ENCODE data around the gene ARHGEF39. TPM values are rescaled to one million over a fixed set of nuclear protein-coding genes. Genes with fewer than 3 reads are reported as not detected.
"Not testable (repeated sequence)": the region's sequence is repeated elsewhere in the genome, so short reads cannot be mapped to it uniquely, and the experiment has no call there.

The ARHGEF39 gene
- total and polyA plus RNA-seq, 2 donors from 2014 or later, result 0.17 to 0.72 TPM

- H3K9me3 ChIP-seq (ENCODE audit: control insufficient read depth in 2 of 3, insufficient read depth in 1 of 3, low read length in 3 of 3); H3K27me3 ChIP-seq (ENCODE audit: control insufficient read depth, insufficient read depth, low read length); H3K4me3 ChIP-seq (ENCODE audit: low read length in 3 of 3); H3K9ac ChIP-seq (ENCODE audit: low read length in 3 of 3); H3K27ac ChIP-seq (ENCODE audit: low read depth in 2 of 2, low read length in 2 of 2); H3K4me1 ChIP-seq (ENCODE audit: control insufficient read depth in 2 of 3, insufficient read depth in 2 of 3, low read depth in 1 of 3, low read length in 3 of 3); intact Hi-C loops (cut with DNase I); FAIRE-seq; DNase-seq; H3K36me3 ChIP-seq (ENCODE audit: control insufficient read depth in 2 of 3, insufficient read depth in 3 of 3, low read length in 3 of 3): not testable (repeated sequence)
Observed at GRCh38 chr9:35636877-35637246, 28.1 kb downstream of the ARHGEF39 start.

DNA sequence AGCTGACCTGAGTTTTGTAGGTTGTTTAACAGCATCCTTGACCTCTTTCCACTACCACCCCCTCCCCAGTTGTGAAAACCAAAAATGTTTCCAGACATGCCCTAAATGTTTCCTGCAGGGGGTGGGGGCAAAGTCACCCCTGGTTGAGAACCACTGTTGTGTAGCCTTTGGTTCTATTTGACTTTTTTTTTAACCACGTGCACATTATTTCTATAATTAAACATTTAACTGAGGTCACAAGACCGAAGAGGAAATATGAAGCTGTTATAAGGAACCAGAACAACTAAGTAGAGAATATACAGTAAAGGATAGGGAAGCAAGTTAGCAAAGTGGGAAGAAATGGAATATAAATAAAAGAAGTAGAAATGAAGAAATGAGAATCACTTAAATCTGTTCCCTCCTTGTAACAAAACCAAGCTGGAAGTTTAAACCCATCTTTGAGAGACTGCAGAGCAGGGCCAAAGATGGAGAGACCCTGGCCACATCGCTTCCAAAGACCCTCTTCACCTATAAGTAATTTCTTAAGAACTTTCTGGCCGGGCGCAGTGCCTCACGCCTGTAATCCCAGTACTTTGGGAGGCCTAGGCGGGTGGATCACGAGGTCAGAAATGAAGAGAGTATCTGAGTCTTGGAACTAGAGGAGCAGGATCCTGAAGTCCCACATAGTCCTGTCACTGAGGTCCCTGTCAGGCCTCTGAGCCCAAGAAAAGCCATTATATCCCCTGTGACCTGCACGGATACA is 28.7 kb downstream of the ARHGEF39 start:
- Histone ChIP-seq H3K9ac (ENCODE audit: low read length in 3 of 3) (no peak overlapping the region), H3K27ac (ENCODE audit: low read depth in 2 of 2, low read length in 2 of 2) (no peak overlapping the region), H3K4me3 (ENCODE audit: low read length in 3 of 3) (no peak overlapping the region), H3K27me3 (ENCODE audit: control insufficient read depth, insufficient read depth, low read length) (no peaks in the 10 kb centered on the region), H3K4me1 (ENCODE audit: control insufficient read depth in 2 of 3, insufficient read depth in 2 of 3, low read depth in 1 of 3, low read length in 3 of 3) (peaks cover 0 to 8% (median 0%) of the 10 kb centered on the region in 3 donors), H3K9me3 (ENCODE audit: control insufficient read depth in 2 of 3, insufficient read depth in 1 of 3, low read length in 3 of 3) (no peaks in the 10 kb centered on the region), H3K36me3 (ENCODE audit: control insufficient read depth in 2 of 3, insufficient read depth in 3 of 3, low read length in 3 of 3) (no peaks in the 10 kb centered on the region)
- TF ChIP-seq, protein P1, sequence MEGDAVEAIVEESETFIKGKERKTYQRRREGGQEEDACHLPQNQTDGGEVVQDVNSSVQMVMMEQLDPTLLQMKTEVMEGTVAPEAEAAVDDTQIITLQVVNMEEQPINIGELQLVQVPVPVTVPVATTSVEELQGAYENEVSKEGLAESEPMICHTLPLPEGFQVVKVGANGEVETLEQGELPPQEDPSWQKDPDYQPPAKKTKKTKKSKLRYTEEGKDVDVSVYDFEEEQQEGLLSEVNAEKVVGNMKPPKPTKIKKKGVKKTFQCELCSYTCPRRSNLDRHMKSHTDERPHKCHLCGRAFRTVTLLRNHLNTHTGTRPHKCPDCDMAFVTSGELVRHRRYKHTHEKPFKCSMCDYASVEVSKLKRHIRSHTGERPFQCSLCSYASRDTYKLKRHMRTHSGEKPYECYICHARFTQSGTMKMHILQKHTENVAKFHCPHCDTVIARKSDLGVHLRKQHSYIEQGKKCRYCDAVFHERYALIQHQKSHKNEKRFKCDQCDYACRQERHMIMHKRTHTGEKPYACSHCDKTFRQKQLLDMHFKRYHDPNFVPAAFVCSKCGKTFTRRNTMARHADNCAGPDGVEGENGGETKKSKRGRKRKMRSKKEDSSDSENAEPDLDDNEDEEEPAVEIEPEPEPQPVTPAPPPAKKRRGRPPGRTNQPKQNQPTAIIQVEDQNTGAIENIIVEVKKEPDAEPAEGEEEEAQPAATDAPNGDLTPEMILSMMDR (IDR thresholded peaks at IDR 0.05; ENCODE audit: borderline replicate concordance, extremely low read depth, insufficient read depth), result no peak
- no peak for DNase-seq
- intact Hi-C loops (cut with DNase I), result no loop called here
- FAIRE-seq, result no peak

GRCh38 chr9:35635730-35636129 is 29.3 kb downstream of the ARHGEF39 start:
- Histone ChIP-seq H3K36me3 (ENCODE audit: control insufficient read depth in 2 of 3, insufficient read depth in 3 of 3, low read length in 3 of 3) (no peaks in the 10 kb centered on the region), H3K27me3 (ENCODE audit: control insufficient read depth, insufficient read depth, low read length) (no peaks in the 10 kb centered on the region), H3K27ac (ENCODE audit: low read depth in 2 of 2, low read length in 2 of 2) (no peak overlapping the region), H3K9ac (ENCODE audit: low read length in 3 of 3) (no peak overlapping the region), H3K9me3 (ENCODE audit: control insufficient read depth in 2 of 3, insufficient read depth in 1 of 3, low read length in 3 of 3) (no peaks in the 10 kb centered on the region), H3K4me1 (ENCODE audit: control insufficient read depth in 2 of 3, insufficient read depth in 2 of 3, low read depth in 1 of 3, low read length in 3 of 3) (peaks cover 0 to 8% (median 0%) of the 10 kb centered on the region in 3 donors), H3K4me3 (ENCODE audit: low read length in 3 of 3) (no peak overlapping the region)
- TF ChIP-seq, protein P1 (IDR thresholded peaks at IDR 0.05; ENCODE audit: borderline replicate concordance, extremely low read depth, insufficient read depth), result no peak
- FAIRE-seq (no peak), DNase-seq (no peak)
- intact Hi-C loops (cut with DNase I), result no loop called here

DNA sequence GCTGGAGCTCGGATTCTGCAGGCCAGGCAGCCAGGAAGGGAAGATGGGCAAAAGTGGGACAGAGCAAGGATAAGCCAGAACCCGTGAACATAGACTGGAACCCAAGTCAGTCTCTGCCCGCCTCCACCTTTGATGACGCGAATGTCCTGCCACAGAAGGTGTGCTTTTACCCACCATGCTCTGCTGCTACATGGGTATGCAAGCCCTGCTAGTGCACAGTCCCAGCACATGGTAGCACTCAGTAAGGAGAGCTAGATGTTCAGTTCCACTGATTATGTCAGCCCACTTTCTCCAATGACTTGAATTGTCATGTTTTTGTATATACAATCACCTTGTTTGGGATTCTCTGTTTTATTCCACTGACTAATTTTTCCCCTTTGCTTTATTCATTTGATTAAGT is 35.4 kb downstream of the ARHGEF39 start:
- no peaks in the 10 kb centered on the region for H3K9me3 ChIP-seq (ENCODE audit: control insufficient read depth in 2 of 3, insufficient read depth in 1 of 3, low read length in 3 of 3)
- FAIRE-seq (no peak), DNase-seq (no peak)
- H3K36me3 ChIP-seq (ENCODE audit: control insufficient read depth in 2 of 3, insufficient read depth in 3 of 3, low read length in 3 of 3), result no peaks in the 10 kb centered on the region
- intact Hi-C loops (cut with DNase I), result no loop called here
- H3K4me3 ChIP-seq (ENCODE audit: low read length in 3 of 3), result no peak overlapping the region
- no peak overlapping the region for H3K27ac ChIP-seq (ENCODE audit: low read depth in 2 of 2, low read length in 2 of 2)
- no peaks in the 10 kb centered on the region for H3K4me1 ChIP-seq (ENCODE audit: control insufficient read depth in 2 of 3, insufficient read depth in 2 of 3, low read depth in 1 of 3, low read length in 3 of 3)
- H3K27me3 ChIP-seq (ENCODE audit: control insufficient read depth, insufficient read depth, low read length), result no peaks in the 10 kb centered on the region
- TF ChIP-seq, protein P1 (IDR thresholded peaks at IDR 0.05; ENCODE audit: borderline replicate concordance, extremely low read depth, insufficient read depth), result no peak
- H3K9ac ChIP-seq (ENCODE audit: low read length in 3 of 3), result no peak overlapping the region
